Psoas muscle (tissue), 8 donors: ENCODE results near the gene STAG1. TPM values are rescaled to one million over a fixed set of nuclear protein-coding genes. Genes with fewer than 3 reads are reported as not detected.
"Not testable (repeated sequence)": the region's sequence is repeated elsewhere in the genome, so short reads cannot be mapped to it uniquely, and the experiment has no call there.

Experiments
- ATAC-seq, 4 donors: fragments of 200-7000 bp; cut with Tn5 transposase; one replicate each; pipeline ENCODE4 v1.9.1; 2020; ENCODE audit warnings: moderate library complexity in 3 of 4, mild to moderate bottlenecking in 2 of 4
- DNase-seq, 2 donors: peaks; one replicate each; pipeline ENCODE4 v3.0.0-alpha.2; 2020
- H3K27ac ChIP-seq: fragments of 200-600 bp; one replicate; pipeline ENCODE4 v1.8.0; 2022
- H3K27me3 ChIP-seq, 3 donors: fragments of 200-600 bp in 1 of 3; one replicate each; pipeline versions ENCODE4 v1.6.1 to v1.8.0; 2013 to 2022; ENCODE audit warnings: low read length in 2 of 3, mild to moderate bottlenecking in 2 of 3, moderate library complexity in 1 of 3; ENCODE audit not compliant: insufficient read depth in 3 of 3
- H3K36me3 ChIP-seq, 2 donors: fragments of 200-600 bp in 1 of 2; one replicate each; pipeline versions ENCODE4 v1.6.1 to v1.8.0; 2013 to 2022; ENCODE audit warnings: low read depth in 1 of 2, mild to moderate bottlenecking in 1 of 2, moderate library complexity in 1 of 2; ENCODE audit not compliant: insufficient read depth in 1 of 2
- H3K4me1 ChIP-seq: fragments of 200-600 bp; one replicate; pipeline ENCODE4 v1.8.0; 2022
- H3K4me3 ChIP-seq: fragments of 200-600 bp; one replicate; pipeline ENCODE4 v1.8.0; 2022; ENCODE audit warnings: mild to moderate bottlenecking
- H3K9me3 ChIP-seq: fragments of 200-600 bp; one replicate; pipeline ENCODE4 v1.8.0; 2022
- WGBS, 3 donors: extraction: QIAGEN DNeasy Blood & Tissue Kit; methylation state at CpG; one replicate each; pipeline versions ENCODE4 v1.1.6 to v1.1.7; 2013; 5-methylcytosine and 5-hydroxymethylcytosine counted together
- intact Hi-C, 2 donors: fragments of 100-400 bp; cut with DNase I; formaldehyde crosslinking; loops; one replicate each; pipeline versions ENCODE4 v1.11.0 to v1.14.2; 2022
- polyA plus RNA-seq, 3 donors: library from polyadenylated mRNA; stranded (reverse); fragments of 200-250 nt; gene quantifications; one replicate each; pipeline ENCODE4 v1.2.3, GENCODE V29; 2013
- total RNA-seq, 4 donors: library from RNA; stranded (reverse); fragmentation: NEBNext Ultra II Directional in 2 of 4; extraction: Animal tissue kit (Norgen Biotek cat#: 25700) in 2 of 4; gene quantifications; one replicate each; pipeline versions ENCODE4 v1.2.1 to v1.2.4, GENCODE V29; 2021 to 2023
- TF ChIP-seq, protein P1 (sequence below): fragments of 200-600 bp; IDR thresholded peaks from one replicate; pipeline ENCODE4 v1.8.0; 2022; ENCODE audit warnings: antibody characterized with exemption
- donor health status: healthy with polysubstance abuse.
- donor health status: DM: no; HTN: no; CAD: no; lungs with moderate emphysema.
- donor health status: Bipolar disorder and iron deficiency.
- donor health status: healthy.
- donor health status: DM: yes; HTN: yes; CAD: no.
- donor health status: DM: no; HTN: no; CAD: no.
- donor health status: DM: no; HTN: no; CAD: no.
- donor health status: DM: yes; HTN: yes; CAD: no.

Gene STAG1
- total and polyA plus RNA-seq, 7 donors: 8.8 to 27.7 (median 19.7) TPM

DNA sequence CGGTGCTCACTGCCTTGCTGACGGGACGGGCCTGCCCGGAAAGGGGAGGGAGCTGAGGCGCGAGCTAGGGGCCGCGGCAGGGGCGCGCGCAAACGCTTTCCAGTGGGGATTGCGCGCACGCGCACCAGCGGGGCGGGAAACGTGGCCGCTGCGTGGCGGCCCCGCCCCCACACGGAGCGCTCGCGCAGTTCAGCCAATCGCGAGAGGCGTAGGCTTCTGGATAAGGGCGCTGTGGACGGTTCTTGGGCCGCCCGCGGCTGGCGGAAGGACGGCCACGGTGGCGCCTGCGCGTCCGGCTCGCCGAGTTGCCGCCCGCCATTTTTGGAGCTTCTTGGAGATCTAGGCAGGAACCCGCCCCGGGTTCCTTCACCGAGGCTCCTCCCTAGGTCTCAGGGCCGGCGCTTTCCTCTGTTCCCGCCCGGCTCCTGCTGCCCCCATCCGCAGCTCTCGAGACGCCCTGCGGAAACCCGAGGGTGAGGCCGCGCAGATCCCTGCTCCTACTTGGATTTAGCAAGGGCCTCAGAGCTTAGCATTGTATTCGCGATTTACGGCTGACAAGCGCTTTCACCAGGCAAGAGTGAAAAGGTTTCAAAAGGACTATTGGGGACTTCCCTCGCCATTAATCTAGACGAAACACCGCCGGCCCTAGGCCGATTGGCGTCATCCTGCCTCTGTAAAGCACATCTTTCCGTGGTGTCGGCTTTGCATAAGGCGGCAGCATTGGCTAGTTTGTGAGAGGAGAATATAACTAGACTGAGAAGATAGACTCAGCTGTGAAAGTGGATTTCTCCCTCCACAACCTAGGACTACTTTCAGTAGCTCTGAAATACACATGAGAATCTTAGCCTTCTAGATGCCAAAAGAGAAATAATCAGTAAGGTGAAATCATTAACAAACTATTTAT is 496 bp upstream of the STAG1 start:
- ATAC-seq: peak; percentile 93 to 95 (median 94)
- H3K4me1 ChIP-seq: peaks cover 31% of the 10 kb centered on the region
- TF ChIP-seq, protein P1, sequence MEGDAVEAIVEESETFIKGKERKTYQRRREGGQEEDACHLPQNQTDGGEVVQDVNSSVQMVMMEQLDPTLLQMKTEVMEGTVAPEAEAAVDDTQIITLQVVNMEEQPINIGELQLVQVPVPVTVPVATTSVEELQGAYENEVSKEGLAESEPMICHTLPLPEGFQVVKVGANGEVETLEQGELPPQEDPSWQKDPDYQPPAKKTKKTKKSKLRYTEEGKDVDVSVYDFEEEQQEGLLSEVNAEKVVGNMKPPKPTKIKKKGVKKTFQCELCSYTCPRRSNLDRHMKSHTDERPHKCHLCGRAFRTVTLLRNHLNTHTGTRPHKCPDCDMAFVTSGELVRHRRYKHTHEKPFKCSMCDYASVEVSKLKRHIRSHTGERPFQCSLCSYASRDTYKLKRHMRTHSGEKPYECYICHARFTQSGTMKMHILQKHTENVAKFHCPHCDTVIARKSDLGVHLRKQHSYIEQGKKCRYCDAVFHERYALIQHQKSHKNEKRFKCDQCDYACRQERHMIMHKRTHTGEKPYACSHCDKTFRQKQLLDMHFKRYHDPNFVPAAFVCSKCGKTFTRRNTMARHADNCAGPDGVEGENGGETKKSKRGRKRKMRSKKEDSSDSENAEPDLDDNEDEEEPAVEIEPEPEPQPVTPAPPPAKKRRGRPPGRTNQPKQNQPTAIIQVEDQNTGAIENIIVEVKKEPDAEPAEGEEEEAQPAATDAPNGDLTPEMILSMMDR: no peak
- DNase-seq: peak; percentile 99
- intact Hi-C loops: loop anchor here (1.0 to 10.0 kb wide), 11 partner anchors 50 to 680 kb away; partner anchors contain the start of genes MSL2 (in 2 of the 2) and NCK1 (in 1 of the 2)
- peak overlapping the region; percentile 82 for H3K4me3 ChIP-seq
- H3K27ac ChIP-seq: peak overlapping the region; percentile 98
- 0 to 1% (median 0%) methylated on average over 45 to 73 of the region's 73 CpGs for whole genome bisulfite sequencing, 3 donors
- no peaks in the 10 kb centered on the region for H3K9me3 ChIP-seq
- no peaks in the 10 kb centered on the region for H3K27me3 ChIP-seq
- H3K36me3 ChIP-seq: no peaks in the 10 kb centered on the region

DNA sequence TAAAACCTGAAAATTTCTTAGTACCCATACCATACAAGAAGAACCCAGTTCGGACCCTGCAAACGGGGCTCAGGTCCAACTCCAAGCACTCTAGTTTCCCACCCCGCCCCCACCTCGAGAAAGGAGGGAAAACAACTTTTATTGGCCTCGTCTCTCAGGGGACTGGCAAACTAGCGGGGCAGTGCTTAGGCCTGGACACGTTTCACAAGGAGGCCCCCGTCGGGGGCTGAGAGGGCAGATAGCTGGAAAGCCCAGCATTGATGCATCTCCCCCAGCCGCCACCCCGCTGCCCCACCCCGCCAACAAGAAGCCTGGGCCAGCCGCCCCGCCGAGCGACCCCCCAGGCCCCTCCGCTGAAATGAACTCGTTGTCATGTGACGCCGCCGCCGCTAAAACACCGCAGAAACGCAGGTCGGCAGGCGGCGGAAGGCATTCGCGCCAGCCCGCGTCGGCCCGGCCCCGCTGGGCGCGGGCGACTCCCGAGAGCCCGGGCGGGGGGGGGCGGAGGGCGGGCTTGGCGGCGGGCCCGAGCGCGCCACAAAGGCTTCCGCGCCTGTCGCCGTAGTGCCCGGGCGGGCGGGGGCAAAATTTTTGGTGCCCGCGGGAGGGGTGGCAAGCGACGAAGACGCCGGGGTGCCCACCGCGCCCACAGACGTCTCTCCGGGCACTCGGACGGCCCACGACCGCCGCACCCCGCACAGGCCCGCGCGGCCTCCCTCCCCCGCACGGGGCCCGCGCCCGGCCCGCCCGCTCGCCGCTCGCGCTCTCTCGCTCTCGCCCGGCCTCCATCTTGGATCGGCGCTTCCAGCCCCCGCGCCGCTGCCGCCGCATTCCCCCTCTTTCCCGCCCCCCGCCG is 634 bp downstream of the STAG1 start:
- Histone ChIP-seq H3K36me3 (no peaks in the 10 kb centered on the region), H3K4me3 (peak overlapping the region; percentile 82), H3K27me3 (no peaks in the 10 kb centered on the region), H3K4me1 (peaks cover 33% of the 10 kb centered on the region), H3K9me3 (no peaks in the 10 kb centered on the region), H3K27ac (peak overlapping the region; percentile 98)
- DNase-seq (peak; percentile 79 to 86), ATAC-seq (peak; percentile 51 to 61 (median 52))
- WGBS, 3 donors: 0 to 1% (median 0%) methylated on average over 29 to 97 of the region's 97 CpGs
- TF ChIP-seq, protein P1: no peak
- intact Hi-C loops: loop anchor here (1.0 to 10.0 kb wide), 11 partner anchors 51 to 679 kb away; partner anchors contain the start of genes MSL2 (in 2 of the 2) and NCK1 (in 1 of the 2)

DNA sequence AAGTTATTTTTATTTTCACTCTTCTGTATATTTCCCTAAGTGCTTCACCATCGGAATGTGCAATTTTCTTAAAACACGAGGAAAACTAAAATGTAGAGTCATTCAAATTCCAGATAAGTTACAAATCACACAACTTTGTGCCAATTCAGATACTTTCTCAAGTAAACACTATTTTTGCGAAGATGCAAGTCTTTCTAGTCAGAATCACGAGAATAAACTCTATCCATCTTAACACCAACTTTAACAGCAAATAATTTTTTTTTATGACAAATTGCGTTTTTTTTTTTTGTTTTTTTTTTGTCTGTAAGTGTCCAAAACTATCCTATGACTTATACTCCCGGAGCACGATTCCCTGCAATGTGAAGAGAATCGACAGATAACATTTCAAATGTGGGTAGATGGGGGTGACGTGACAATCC is 1.3 kb downstream of the STAG1 start:
- H3K9me3 ChIP-seq: no peaks in the 10 kb centered on the region
- 1 to 2% (median 2%) methylated on average over 9 of the region's 9 CpGs for WGBS, 3 donors
- TF ChIP-seq, protein P1: no peak
- H3K4me1 ChIP-seq: peaks cover 38% of the 10 kb centered on the region
- intact Hi-C loops: loop anchor here (5.0 to 10.0 kb wide), 7 partner anchors 51 to 679 kb away; partner anchors contain the start of genes MSL2 (in 2 of the 2) and NCK1 (in 1 of the 2)
- ATAC-seq (no peak), DNase-seq (no peak)
- H3K36me3 ChIP-seq: no peaks in the 10 kb centered on the region
- peak overlapping the region; percentile 82 for H3K4me3 ChIP-seq
- H3K27ac ChIP-seq: peak overlapping the region; percentile 98
- no peaks in the 10 kb centered on the region for H3K27me3 ChIP-seq

DNA sequence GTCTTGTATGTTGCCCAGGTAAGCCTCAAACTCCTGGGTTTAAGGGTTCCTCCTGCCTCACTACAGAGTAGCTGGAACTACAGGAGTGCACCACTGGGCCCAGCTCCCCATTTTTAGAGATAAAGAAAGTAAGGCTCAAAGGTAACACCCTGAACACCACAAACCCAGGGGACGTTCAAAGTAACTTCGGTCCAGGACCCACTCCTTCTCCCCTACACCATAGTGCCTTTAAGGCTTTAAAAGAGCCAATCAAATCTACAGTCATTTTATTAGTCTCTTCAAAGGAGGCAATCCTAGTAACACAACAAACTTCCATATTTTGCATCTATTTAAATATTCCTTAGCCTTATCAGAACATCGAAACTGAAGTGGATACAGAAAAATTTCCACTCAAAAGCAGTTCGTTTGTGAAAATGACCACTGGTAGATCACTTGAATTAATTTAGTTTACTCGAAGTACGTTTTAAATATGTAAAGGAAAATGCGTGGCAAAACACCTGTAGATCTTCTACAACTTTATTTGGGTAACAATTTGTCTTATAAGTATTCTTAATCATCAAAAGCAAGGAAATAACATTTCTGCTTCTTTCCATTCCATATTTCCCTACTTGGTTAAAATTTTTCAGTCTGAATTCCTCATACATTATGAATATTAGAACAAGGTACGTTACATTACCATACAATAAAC is 1.8 kb downstream of the STAG1 start:
- TF ChIP-seq, protein P1: no peak
- DNase-seq (no peak), ATAC-seq (no peak)
- intact Hi-C loops: loop anchor here (5.0 to 10.0 kb wide), 7 partner anchors 52 to 678 kb away; partner anchors contain the start of genes MSL2 (in 2 of the 2) and NCK1 (in 1 of the 2)
- H3K9me3 ChIP-seq: no peaks in the 10 kb centered on the region
- WGBS, 3 donors: 10 to 20% (median 14%) methylated on average over 8 of the region's 8 CpGs
- H3K27ac ChIP-seq: peak overlapping the region; percentile 98
- peaks cover 43% of the 10 kb centered on the region for H3K4me1 ChIP-seq
- H3K4me3 ChIP-seq: peak overlapping the region; percentile 82
- H3K36me3 ChIP-seq: no peaks in the 10 kb centered on the region
- no peaks in the 10 kb centered on the region for H3K27me3 ChIP-seq

DNA sequence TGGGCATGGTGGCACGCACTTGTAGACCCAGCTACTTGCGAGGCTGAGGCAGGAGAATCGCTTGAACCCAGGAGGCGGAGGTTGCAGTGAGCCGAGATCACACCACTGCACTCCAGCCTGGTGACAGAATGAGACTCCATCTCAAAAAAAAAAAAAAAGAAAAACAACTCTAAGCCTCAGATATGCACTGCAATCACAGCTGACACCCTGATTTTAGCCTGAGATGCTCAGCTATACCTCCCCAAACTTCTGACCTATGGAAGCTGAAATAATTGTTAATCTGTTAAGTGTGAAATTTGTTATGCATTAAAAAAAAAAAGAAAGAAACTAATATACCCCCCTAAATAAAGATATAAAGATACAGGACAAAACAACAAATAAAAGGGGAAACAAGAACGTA is 2.6 kb downstream of the STAG1 start:
- not testable (repeated sequence) for DNase-seq, H3K9me3 ChIP-seq, ATAC-seq, H3K36me3 ChIP-seq, H3K27me3 ChIP-seq
- Histone ChIP-seq H3K4me3 (peak overlapping the region; percentile 82), H3K4me1 (peaks cover 43% of the 10 kb centered on the region), H3K27ac (peak overlapping the region; percentile 98)
- WGBS, 3 donors: 77 to 84% (median 82%) methylated on average over 6 of the region's 6 CpGs
- intact Hi-C loops: loop anchor here (5.0 to 10.0 kb wide), 7 partner anchors 53 to 677 kb away; partner anchors contain the start of genes MSL2 (in 2 of the 2) and NCK1 (in 1 of the 2)
